ENCODE measurements around the gene DDR1. TPM values are rescaled to one million over a fixed set of nuclear protein-coding genes. Genes with fewer than 3 reads are reported as not detected.

Gene DDR1
- total and polyA plus RNA-seq, 2 experiments from 2014 or later: 58.3 to 154 TPM

DNA sequence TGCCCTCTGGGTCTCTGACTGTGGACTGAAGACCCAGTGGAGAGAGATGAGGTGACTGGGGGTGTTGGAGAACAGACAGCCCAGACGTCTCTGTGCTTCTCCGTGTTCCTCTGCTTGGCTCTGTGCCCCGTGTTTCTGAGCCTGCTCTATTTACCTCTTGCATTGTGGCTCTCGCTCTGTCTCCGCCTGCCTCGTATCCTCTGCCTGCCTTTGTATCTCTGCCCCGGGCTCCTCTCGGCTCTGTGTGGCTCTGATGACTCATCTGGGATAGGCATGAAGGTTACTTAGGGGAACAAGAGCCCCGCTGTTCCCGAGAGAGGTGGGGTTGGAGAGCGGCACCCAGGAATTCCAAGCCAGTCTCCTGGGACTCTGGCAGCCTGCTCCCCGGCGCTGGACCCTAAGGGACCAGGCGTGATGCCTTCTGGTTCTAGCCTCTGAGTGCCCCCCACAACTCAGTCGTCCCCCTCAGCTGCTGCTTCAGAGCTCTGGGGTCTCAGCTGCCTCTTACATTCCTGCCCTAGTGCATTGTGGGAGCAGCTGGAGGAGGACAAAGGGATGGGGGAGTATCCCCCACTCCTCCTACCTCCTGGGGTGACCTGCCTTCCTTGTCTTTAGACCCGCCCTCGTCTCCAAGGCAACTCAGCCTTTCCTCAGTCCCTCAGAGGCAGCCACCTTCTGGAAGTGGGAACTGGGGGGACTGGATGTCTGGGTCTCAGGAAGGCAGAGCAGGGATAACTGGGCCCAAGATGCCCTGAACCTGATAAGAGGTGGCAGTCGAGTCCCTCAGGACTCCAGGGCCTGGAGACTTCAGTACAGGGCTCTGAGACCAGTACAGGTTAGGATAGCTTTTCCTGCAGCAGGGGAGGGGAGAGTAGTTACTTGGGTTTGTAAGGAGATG is 1.9 kb downstream of the DDR1 start (continued):
- TF ChIP-seq, protein P1, sequence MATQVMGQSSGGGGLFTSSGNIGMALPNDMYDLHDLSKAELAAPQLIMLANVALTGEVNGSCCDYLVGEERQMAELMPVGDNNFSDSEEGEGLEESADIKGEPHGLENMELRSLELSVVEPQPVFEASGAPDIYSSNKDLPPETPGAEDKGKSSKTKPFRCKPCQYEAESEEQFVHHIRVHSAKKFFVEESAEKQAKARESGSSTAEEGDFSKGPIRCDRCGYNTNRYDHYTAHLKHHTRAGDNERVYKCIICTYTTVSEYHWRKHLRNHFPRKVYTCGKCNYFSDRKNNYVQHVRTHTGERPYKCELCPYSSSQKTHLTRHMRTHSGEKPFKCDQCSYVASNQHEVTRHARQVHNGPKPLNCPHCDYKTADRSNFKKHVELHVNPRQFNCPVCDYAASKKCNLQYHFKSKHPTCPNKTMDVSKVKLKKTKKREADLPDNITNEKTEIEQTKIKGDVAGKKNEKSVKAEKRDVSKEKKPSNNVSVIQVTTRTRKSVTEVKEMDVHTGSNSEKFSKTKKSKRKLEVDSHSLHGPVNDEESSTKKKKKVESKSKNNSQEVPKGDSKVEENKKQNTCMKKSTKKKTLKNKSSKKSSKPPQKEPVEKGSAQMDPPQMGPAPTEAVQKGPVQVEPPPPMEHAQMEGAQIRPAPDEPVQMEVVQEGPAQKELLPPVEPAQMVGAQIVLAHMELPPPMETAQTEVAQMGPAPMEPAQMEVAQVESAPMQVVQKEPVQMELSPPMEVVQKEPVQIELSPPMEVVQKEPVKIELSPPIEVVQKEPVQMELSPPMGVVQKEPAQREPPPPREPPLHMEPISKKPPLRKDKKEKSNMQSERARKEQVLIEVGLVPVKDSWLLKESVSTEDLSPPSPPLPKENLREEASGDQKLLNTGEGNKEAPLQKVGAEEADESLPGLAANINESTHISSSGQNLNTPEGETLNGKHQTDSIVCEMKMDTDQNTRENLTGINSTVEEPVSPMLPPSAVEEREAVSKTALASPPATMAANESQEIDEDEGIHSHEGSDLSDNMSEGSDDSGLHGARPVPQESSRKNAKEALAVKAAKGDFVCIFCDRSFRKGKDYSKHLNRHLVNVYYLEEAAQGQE (IDR thresholded peaks at IDR 0.05; ENCODE audit: unreplicated experiment): no peak
- TF ChIP-seq ZNF114 (CRISPR knock-in tag; IDR thresholded peaks at IDR 0.05): no peak
- 0 out of 2 replicates have a peak, but pooled peaks have one; percentile 23 for TF ChIP-seq CREB1 (CRISPR knock-in tag; IDR thresholded peaks at IDR 0.05; ENCODE audit: low read depth)
- TF ChIP-seq ZNF331 (CRISPR knock-in tag; IDR thresholded peaks at IDR 0.05; ENCODE audit: low read depth): no peak
- TF ChIP-seq, protein P2, sequence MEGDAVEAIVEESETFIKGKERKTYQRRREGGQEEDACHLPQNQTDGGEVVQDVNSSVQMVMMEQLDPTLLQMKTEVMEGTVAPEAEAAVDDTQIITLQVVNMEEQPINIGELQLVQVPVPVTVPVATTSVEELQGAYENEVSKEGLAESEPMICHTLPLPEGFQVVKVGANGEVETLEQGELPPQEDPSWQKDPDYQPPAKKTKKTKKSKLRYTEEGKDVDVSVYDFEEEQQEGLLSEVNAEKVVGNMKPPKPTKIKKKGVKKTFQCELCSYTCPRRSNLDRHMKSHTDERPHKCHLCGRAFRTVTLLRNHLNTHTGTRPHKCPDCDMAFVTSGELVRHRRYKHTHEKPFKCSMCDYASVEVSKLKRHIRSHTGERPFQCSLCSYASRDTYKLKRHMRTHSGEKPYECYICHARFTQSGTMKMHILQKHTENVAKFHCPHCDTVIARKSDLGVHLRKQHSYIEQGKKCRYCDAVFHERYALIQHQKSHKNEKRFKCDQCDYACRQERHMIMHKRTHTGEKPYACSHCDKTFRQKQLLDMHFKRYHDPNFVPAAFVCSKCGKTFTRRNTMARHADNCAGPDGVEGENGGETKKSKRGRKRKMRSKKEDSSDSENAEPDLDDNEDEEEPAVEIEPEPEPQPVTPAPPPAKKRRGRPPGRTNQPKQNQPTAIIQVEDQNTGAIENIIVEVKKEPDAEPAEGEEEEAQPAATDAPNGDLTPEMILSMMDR (conservative IDR thresholded peaks at IDR 0.05; ENCODE audit: low read depth in 2 of 2): no peak
- TF ChIP-seq NANOG (IDR thresholded peaks at IDR 0.05; ENCODE audit: borderline replicate concordance): no peak
- TF ChIP-seq, protein P3, sequence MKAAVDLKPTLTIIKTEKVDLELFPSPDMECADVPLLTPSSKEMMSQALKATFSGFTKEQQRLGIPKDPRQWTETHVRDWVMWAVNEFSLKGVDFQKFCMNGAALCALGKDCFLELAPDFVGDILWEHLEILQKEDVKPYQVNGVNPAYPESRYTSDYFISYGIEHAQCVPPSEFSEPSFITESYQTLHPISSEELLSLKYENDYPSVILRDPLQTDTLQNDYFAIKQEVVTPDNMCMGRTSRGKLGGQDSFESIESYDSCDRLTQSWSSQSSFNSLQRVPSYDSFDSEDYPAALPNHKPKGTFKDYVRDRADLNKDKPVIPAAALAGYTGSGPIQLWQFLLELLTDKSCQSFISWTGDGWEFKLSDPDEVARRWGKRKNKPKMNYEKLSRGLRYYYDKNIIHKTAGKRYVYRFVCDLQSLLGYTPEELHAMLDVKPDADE (IDR thresholded peaks at IDR 0.05): 0 out of 2 replicates have a peak, but pooled peaks have one; percentile 24
- TF ChIP-seq STAT1 (IDR thresholded peaks at IDR 0.05; ENCODE audit: unreplicated experiment): no peak
- no peak for TF ChIP-seq EZH2 (IDR thresholded peaks at IDR 0.05; ENCODE audit: low read depth, unreplicated experiment)
- peak; percentile 93 for TF ChIP-seq POLR2AphosphoS5 (IDR thresholded peaks at IDR 0.05; ENCODE audit: low read depth)

DNA sequence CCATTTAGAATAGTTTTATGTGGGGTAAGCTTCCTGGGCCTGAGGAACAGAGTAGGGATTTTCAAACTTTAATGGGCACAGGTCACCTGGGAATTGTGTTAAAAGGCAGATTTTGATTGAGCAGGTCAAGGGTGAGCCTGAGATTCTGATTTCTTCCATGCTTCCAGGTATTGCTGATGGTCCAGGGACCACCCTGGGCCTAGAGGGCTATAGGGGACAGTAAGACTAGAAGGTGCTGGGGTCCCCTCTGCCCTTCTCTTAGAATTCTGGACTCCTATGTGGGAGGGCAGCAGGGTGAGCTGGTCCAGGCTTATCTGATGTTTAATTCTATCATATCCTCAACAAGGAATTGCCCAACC is 2.6 kb downstream of the DDR1 start:
- peaks cover 25% of the 10 kb centered on the region for H3K27me3 Mint-ChIP-seq (ENCODE audit: insufficient read depth, low read depth, poor library complexity)
- H3K9me2 ChIP-seq (ENCODE audit: insufficient read depth): no peaks in the 10 kb centered on the region
- H3K27ac ChIP-seq (ENCODE audit: low read depth): peak overlapping the region; percentile 48; the same call in 1 of the 2 replicates
- peak overlapping the region; percentile 100 for H3K4me2 ChIP-seq
- peaks cover 60% of the 10 kb centered on the region for H3K4me1 Mint-ChIP-seq
- peak overlapping the region; percentile 92 for H3K4me3 ChIP-seq
- H3K4me1 ChIP-seq (ENCODE audit: insufficient read depth): peaks cover 38% of the 10 kb centered on the region
- H3F3A ChIP-seq (replicated peaks; ENCODE audit: low read depth): peaks cover 16% of the 10 kb centered on the region
- DNase-seq (ENCODE audit: low spot score) (no peak), ATAC-seq (no peak)
- peaks cover 60% of the 10 kb centered on the region for H3K79me2 ChIP-seq (replicated peaks; ENCODE audit: insufficient read depth)
- H3K36me3 ChIP-seq (ENCODE audit: insufficient read depth): no peaks in the 10 kb centered on the region; the same call in none of the 2 replicates
- H3K9me3 Mint-ChIP-seq: no peaks in the 10 kb centered on the region
- H4K20me1 ChIP-seq (replicated peaks; ENCODE audit: insufficient read depth): peaks cover 14% of the 10 kb centered on the region
- peak overlapping the region; percentile 94 for H3K27ac Mint-ChIP-seq
- H2AFZ ChIP-seq: no peak overlapping the region
- peak overlapping the region; percentile 71 for H3K4me3 Mint-ChIP-seq
- no peaks in the 10 kb centered on the region for H3K27me3 ChIP-seq (ENCODE audit: insufficient read depth)
- H3K36me3 Mint-ChIP-seq (ENCODE audit: low read depth): peaks cover 36% of the 10 kb centered on the region
- TF ChIP-seq, protein P3 (IDR thresholded peaks at IDR 0.05): no peak
- TF ChIP-seq, protein P2 (conservative IDR thresholded peaks at IDR 0.05; ENCODE audit: low read depth in 2 of 2): no peak
- TF ChIP-seq ZNF114 (CRISPR knock-in tag; IDR thresholded peaks at IDR 0.05): no peak
- TF ChIP-seq EZH2phosphoT487 (IDR thresholded peaks at IDR 0.05; ENCODE audit: unreplicated experiment): no peak
- TF ChIP-seq STAT1 (IDR thresholded peaks at IDR 0.05; ENCODE audit: unreplicated experiment): no peak
- no peak for TF ChIP-seq EZH2 (IDR thresholded peaks at IDR 0.05; ENCODE audit: low read depth, unreplicated experiment)
- no peak for TF ChIP-seq POLR2AphosphoS5 (IDR thresholded peaks at IDR 0.05; ENCODE audit: low read depth)
- TF ChIP-seq ZNF331 (CRISPR knock-in tag; IDR thresholded peaks at IDR 0.05; ENCODE audit: low read depth): no peak

Measured in GM23338 (cell line).